Measurements from ENCODE around the gene OR51L1. TPM values are rescaled to one million over a fixed set of nuclear protein-coding genes. Genes with fewer than 3 reads are reported as not detected.

The OR51L1 gene
- total RNA-seq, 4 donors from 2014 or later, result not detected

GRCh38 chr11:5037926-5038325 lies 43.3 kb downstream of the OR51L1 start:
- no peak for DNase-seq (ENCODE audit: low spot score in 2 of 2)
- intact Hi-C loops (cut with DNase I; ENCODE audit: low total_unique reads), result no loop called here
- WGBS, 2 donors, result 51 to 52% methylated on average over 2 of the region's 2 CpGs
- no peak overlapping the region for H3K4me3 ChIP-seq (ENCODE audit: low read depth, poor library complexity, severe bottlenecking)
- TF ChIP-seq CTCF (IDR thresholded peaks at IDR 0.05) (no peak), POLR2A (IDR thresholded peaks at IDR 0.05) (no peak)

- 65 to 87% methylated on average over 1 of the region's 1 CpG for WGBS, 2 donors
- TF ChIP-seq POLR2A (IDR thresholded peaks at IDR 0.05) (no peak), CTCF (IDR thresholded peaks at IDR 0.05) (no peak)
- H3K4me3 ChIP-seq (ENCODE audit: low read depth, poor library complexity, severe bottlenecking), result no peak overlapping the region
- no peak for DNase-seq (ENCODE audit: low spot score in 2 of 2)
- intact Hi-C loops (cut with DNase I; ENCODE audit: low total_unique reads), result no loop called here
Observed at GRCh38 chr11:5038341-5038740, 43.7 kb downstream of the OR51L1 start.

GRCh38 chr11:5040876-5041275 lies 46.2 kb downstream of the OR51L1 start:
- 72 to 76% methylated on average over 4 of the region's 4 CpGs for WGBS, 2 donors
- no peak overlapping the region for H3K4me3 ChIP-seq (ENCODE audit: low read depth, poor library complexity, severe bottlenecking)
- DNase-seq (ENCODE audit: low spot score in 2 of 2), result no peak
- intact Hi-C loops (cut with DNase I; ENCODE audit: low total_unique reads), result no loop called here
- no peak for TF ChIP-seq POLR2A (IDR thresholded peaks at IDR 0.05)

- TF ChIP-seq POLR2A (IDR thresholded peaks at IDR 0.05), result no peak
- no peak for TF ChIP-seq CTCF (IDR thresholded peaks at IDR 0.05)
- intact Hi-C loops (cut with DNase I; ENCODE audit: low total_unique reads), result no loop called here
- H3K4me3 ChIP-seq (ENCODE audit: low read depth, poor library complexity, severe bottlenecking), result no peak overlapping the region
- DNase-seq (ENCODE audit: low spot score in 2 of 2), result no peak
- WGBS, 2 donors, result 79 to 91% methylated on average over 3 of the region's 3 CpGs
Observed at GRCh38 chr11:5042091-5042490, 47.4 kb downstream of the OR51L1 start.

GRCh38 chr11:5043380-5043779 lies 48.7 kb downstream of the OR51L1 start:
- H3K4me3 ChIP-seq (ENCODE audit: low read depth, poor library complexity, severe bottlenecking), result no peak overlapping the region
- no peak for DNase-seq (ENCODE audit: low spot score in 2 of 2)
- intact Hi-C loops (cut with DNase I; ENCODE audit: low total_unique reads), result no loop called here
- no peak for TF ChIP-seq POLR2A (IDR thresholded peaks at IDR 0.05)
- no peak for TF ChIP-seq CTCF (IDR thresholded peaks at IDR 0.05)
- 56 to 69% methylated on average over 2 of the region's 2 CpGs for WGBS, 2 donors

- no peak for DNase-seq (ENCODE audit: low spot score in 2 of 2)
- intact Hi-C loops (cut with DNase I; ENCODE audit: low total_unique reads), result no loop called here
- 85 to 88% methylated on average over 1 of the region's 1 CpG for WGBS, 2 donors
- TF ChIP-seq POLR2A (IDR thresholded peaks at IDR 0.05) (no peak), CTCF (IDR thresholded peaks at IDR 0.05) (no peak)
- H3K4me3 ChIP-seq (ENCODE audit: low read depth, poor library complexity, severe bottlenecking), result no peak within 1 kb of the TSS
Observed at GRCh38 chr11:5046226-5046625, 51.6 kb downstream of the OR51L1 start, which contains the start of gene OR52J3. OR52J3 (plus strand) TSS chr11:5046526; CDS start chr11:5046526, 0 bp downstream.
